ENCODE results near the gene ADAMTS1.

The ADAMTS1 gene

GRCh38 chr21:26844258-26845065, 747 bp downstream of the ADAMTS1 start:
- peak; percentile 75 for DNase-seq

GRCh38 chr21:26843933-26844257, 1.3 kb downstream of the ADAMTS1 start:
- peak; percentile 68 for DNase-seq

- peak; percentile 95 for DNase-seq
These were observed 2.0 kb downstream of the ADAMTS1 start for GRCh38 chr21:26842974-26843932.

- no peak for DNase-seq
These were observed 2.9 kb downstream of the ADAMTS1 start for GRCh38 chr21:26842300-26842699.

GRCh38 chr21:26840912-26841311, 4.3 kb downstream of the ADAMTS1 start:
- DNase-seq, result no peak

- DNase-seq, result no peak
These were observed 5.0 kb downstream of the ADAMTS1 start for GRCh38 chr21:26840201-26840600.

GRCh38 chr21:26837539-26837938, 7.7 kb downstream of the ADAMTS1 start:
- DNase-seq, result no peak

GRCh38 chr21:26836528-26836927, 8.7 kb downstream of the ADAMTS1 start:
- no peak for DNase-seq

GRCh38 chr21:26835714-26836265, 9.4 kb downstream of the ADAMTS1 start:
- no peak for DNase-seq

- DNase-seq, result no peak
These were observed 10.0 kb downstream of the ADAMTS1 start for GRCh38 chr21:26835027-26835713.

GRCh38 chr21:26834181-26834905, 10.9 kb downstream of the ADAMTS1 start:
- no peak for DNase-seq

- no peak for DNase-seq
These were observed 11.7 kb downstream of the ADAMTS1 start for GRCh38 chr21:26833460-26833939.

- peak; percentile 69 for DNase-seq
These were observed 12.2 kb downstream of the ADAMTS1 start for GRCh38 chr21:26833011-26833410.

- DNase-seq, result no peak
These were observed 12.7 kb downstream of the ADAMTS1 start for GRCh38 chr21:26832546-26832945.

- DNase-seq, result no peak
These were observed 18.4 kb downstream of the ADAMTS1 start for GRCh38 chr21:26826801-26827200.

GRCh38 chr21:26820509-26820908, 24.7 kb downstream of the ADAMTS1 start:
- no peak for DNase-seq

- DNase-seq, result no peak
These were observed 25.4 kb downstream of the ADAMTS1 start for GRCh38 chr21:26819740-26820324.

- DNase-seq, result no peak
These were observed 26.3 kb downstream of the ADAMTS1 start for GRCh38 chr21:26818906-26819305.

- DNase-seq, result no peak
These were observed 30.0 kb downstream of the ADAMTS1 start for GRCh38 chr21:26815197-26815596.

- no peak for DNase-seq
These were observed 30.8 kb downstream of the ADAMTS1 start for GRCh38 chr21:26814386-26814785.

- no peak for DNase-seq
These were observed 31.7 kb downstream of the ADAMTS1 start for GRCh38 chr21:26813426-26813998.

All from islet precursor cell (in vitro differentiated cells).